Heart left ventricle (tissue), 16 donors: ENCODE data around the gene HOXC11. TPM values are rescaled to one million over a fixed set of nuclear protein-coding genes. Genes with fewer than 3 reads are reported as not detected.

ENCODE experiments used
- ATAC-seq, 4 donors: fragments of 200-7000 bp; cut with Tn5 transposase; one replicate each; pipeline ENCODE4 v1.9.1; 2020 to 2022; ENCODE audit warnings: moderate library complexity in 4 of 4, mild to moderate bottlenecking in 3 of 4, moderate number of reproducible peaks in 1 of 4
- DNase-seq, 5 donors: peaks; one replicate each; pipeline ENCODE4 v3.0.0-alpha.2; 2020
- H3K27ac ChIP-seq, 12 donors: fragments of 200-600 bp; sonication (generic) in 4 of 12; one replicate each; pipeline versions ENCODE4 v1.5.0 to v1.8.0; 2016 to 2022; ENCODE audit warnings: mild to moderate bottlenecking in 2 of 12
- H3K27me3 ChIP-seq, 9 donors: fragments of 200-600 bp; sonication (generic) in 2 of 9; one replicate each; pipeline versions ENCODE4 v1.5.1 to v1.8.0; 2016 to 2022; ENCODE audit warnings: mild to moderate bottlenecking in 3 of 9
- H3K36me3 ChIP-seq, 9 donors: fragments of 200-600 bp; sonication (generic) in 2 of 9; one replicate each; pipeline versions ENCODE4 v1.5.0 to v1.8.0; 2018 to 2022; ENCODE audit warnings: mild to moderate bottlenecking in 2 of 9
- H3K4me1 ChIP-seq, 12 donors: fragments of 200-600 bp; sonication (generic) in 4 of 12; one replicate each; pipeline versions ENCODE4 v1.5.0 to v1.8.0; 2016 to 2022; ENCODE audit warnings: mild to moderate bottlenecking in 3 of 12
- H3K4me3 ChIP-seq, 12 donors: fragments of 200-600 bp; sonication (generic) in 4 of 12; one replicate each; pipeline versions ENCODE4 v1.5.0 to v1.8.0; 2017 to 2022; ENCODE audit warnings: mild to moderate bottlenecking in 9 of 12, moderate library complexity in 4 of 12
- H3K9me3 ChIP-seq, 12 donors: fragments of 200-600 bp; sonication (generic) in 4 of 12; one replicate each; pipeline versions ENCODE4 v1.5.0 to v1.8.0; 2016 to 2022; ENCODE audit warnings: mild to moderate bottlenecking in 1 of 12
- CTCF ChIP-seq, 12 donors: fragments of 200-600 bp; sonication (generic) in 4 of 12; IDR thresholded peaks; one replicate each; pipeline versions ENCODE4 v1.5.0 to v1.8.0; 2018 to 2022; ENCODE audit warnings: antibody characterized with exemption in 12 of 12, mild to moderate bottlenecking in 5 of 12
- POLR2A ChIP-seq, 2 donors: fragments of 450-650 bp; IDR thresholded peaks; one replicate each; pipeline ENCODE4 v1.6.1; 2017; ENCODE audit warnings: antibody characterized with exemption in 2 of 2, mild to moderate bottlenecking in 2 of 2, moderate library complexity in 2 of 2
- WGBS, 4 donors: extraction: QIAGEN DNeasy Blood & Tissue Kit in 2 of 4; methylation state at CpG; one replicate each; pipeline versions ENCODE4 v1.1.5 to v1.1.7; 2013 to 2018; 5-methylcytosine and 5-hydroxymethylcytosine counted together
- intact Hi-C, 10 donors: fragments of 100-400 bp; cut with DNase I; formaldehyde crosslinking; loops; one replicate each; pipeline versions ENCODE4 v1.11.1 to v1.14.2; 2022
- polyA plus RNA-seq, 2 donors: library from polyadenylated mRNA; stranded (reverse); fragments of 200-250 nt; gene quantifications; one replicate each; pipeline ENCODE4 v1.2.3, GENCODE V29; 2013
- total RNA-seq, 9 donors: library from RNA; depleted of rRNA in 2 of 9; stranded (reverse); fragments of >200 nt in 2 of 9; fragmentation: NEBNext Ultra II Directional in 3 of 9; extraction: Animal tissue kit (Norgen Biotek cat#: 25700) in 3 of 9; gene quantifications; one replicate each; pipeline versions ENCODE4 v1.1.0 to v1.2.4, GENCODE V29; 2016 to 2023
- donor health status: ischemic (EF 13 %, LVEDD 7.1; RV severe dilation, severe dysfunction).
- donor health status: healthy with polysubstance abuse.
- donor health status: DM: no; HTN: yes; CAD: no.
- donor health status: DM: no; HTN: no; CAD: no.
- donor health status: ischemic (EF 25% LVEDD 6.9; RV normal size, moderate dysfunction).
- donor health status: ischemic (EF 25% LVEDD 5.7; RV mildly dilated, moderate dysfunction).
- donor health status: healthy.
- donor health status: DM: yes; HTN: yes; CAD: no.
- donor health status: ischemic (EF 35%, LVEDD 5.7; RV mildly dilated, moderate dysfunction).
- donor health status: nonischemic (EF 11% LVEDD 7.7; RV severe dilation, severe dysfunction).
- donor health status: DM: yes; HTN: yes; CAD: no.
- donor health status: PGD.
- donor health status: ischemic (EF 29% LVEDD 5.4; RV normal size, mild dysfunction).
- donor health status: nonischemic (EF 23%, LVEDD 6.1; RV moderate dilation, normal function).

Gene HOXC11
- total and polyA plus RNA-seq, 11 donors: not detected

DNA sequence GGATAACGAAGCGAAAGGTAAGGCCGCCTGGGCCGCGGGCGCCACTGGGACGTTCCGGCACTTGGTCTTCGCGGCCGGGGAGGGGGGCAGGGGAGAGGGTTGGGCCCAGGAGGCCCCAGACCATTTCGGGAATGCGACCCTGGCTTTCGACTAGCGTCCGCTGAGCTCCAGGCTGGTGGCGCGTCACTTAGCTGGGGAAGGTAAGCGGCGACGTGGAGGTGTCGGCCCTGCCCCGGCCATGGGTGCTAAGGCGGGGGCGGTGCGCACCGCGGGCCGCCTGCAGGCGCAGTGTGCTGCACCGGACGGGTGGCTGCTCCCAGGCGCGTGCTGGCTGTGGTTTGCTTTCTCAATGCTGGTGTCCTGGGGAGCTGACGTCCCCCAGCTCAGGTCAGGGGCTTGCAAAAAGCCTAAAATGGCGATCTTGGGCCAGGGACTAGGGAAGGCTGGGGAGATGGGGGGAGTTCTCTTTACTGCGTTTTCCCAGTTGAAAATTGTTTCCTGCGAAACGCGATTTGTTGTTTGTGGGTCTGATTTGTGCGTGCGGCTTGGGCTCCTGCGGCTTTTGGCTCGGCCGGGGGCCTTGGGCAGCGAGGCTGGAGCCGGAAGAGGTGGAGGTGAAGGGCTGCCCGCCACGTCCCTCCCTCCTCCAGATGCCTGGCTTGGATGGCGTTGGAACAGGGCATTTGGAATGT, 13.2 kb downstream of the HOXC11 start:
- peaks cover 68 to 100% (median 98%) of the 10 kb centered on the region in 9 donors for H3K27me3 ChIP-seq
- H3K36me3 ChIP-seq: no peaks in the 10 kb centered on the region
- H3K27ac ChIP-seq: no peak overlapping the region
- no peak for TF ChIP-seq CTCF (IDR thresholded peaks at IDR 0.05)
- no peak for TF ChIP-seq POLR2A (IDR thresholded peaks at IDR 0.05)
- no peaks in the 10 kb centered on the region for H3K9me3 ChIP-seq
- DNase-seq (peak in 1 of 5 donors; percentile 19), ATAC-seq (peak in 1 of 4 donors; percentile 25)
- WGBS, 4 donors: 2 to 4% (median 3%) methylated on average over 30 to 50 of the region's 50 CpGs
- H3K4me1 ChIP-seq: peaks cover 0 to 27% (median 13%) of the 10 kb centered on the region in 12 donors
- H3K4me3 ChIP-seq: peak overlapping the region in 1 of 12 donors; percentile 15
- intact Hi-C loops: loop anchor here in 1 of 10 donors (5.0 kb wide), 1 partner anchor 209 kb away; no protein-coding TSS in a partner anchor

DNA sequence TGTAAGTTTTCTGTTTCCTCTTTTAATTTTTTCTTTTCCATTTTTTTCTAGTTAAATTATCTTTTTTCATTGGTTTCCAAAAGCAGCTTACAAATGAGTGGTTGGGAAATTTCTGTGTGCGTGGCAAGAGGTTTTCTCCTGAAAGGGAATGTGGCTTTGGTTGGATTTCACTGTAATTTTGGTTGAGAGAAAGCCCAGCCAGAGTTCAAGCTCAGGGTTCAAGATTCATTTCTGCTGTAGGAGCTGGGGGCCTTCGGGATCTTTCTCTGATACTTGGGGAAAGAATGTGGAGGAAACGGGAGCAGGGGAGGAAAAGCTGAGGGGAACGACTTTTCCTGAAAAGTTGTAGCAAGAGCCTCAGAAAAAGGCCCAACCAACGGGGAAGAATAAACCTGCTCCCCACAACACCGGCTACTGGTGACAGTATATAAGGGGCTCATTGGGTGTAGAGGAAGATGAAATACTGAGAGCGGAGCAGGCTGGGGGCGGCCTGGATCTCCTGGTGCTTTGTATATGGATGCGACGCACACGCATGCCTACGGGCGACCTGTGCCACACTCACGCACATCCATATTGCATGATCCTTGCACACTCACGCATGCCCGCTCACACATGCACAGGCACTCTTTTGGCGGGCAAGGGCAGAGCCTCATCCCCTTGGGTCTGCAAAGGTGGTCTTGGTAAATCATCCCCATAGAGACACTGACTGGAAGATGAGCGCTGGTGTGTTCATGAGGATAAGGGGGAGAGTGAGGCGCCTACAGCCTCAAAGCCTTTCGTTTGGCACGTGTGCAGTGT, 14.0 kb downstream of the HOXC11 start:
- intact Hi-C loops: loop anchor here in 1 of 10 donors (5.0 kb wide), 1 partner anchor 210 kb away; no protein-coding TSS in a partner anchor
- Histone ChIP-seq H3K27ac (no peak overlapping the region), H3K27me3 (peaks cover 72 to 100% (median 98%) of the 10 kb centered on the region in 9 donors), H3K36me3 (no peaks in the 10 kb centered on the region), H3K4me1 (peaks cover 0 to 27% (median 13%) of the 10 kb centered on the region in 12 donors), H3K4me3 (no peak overlapping the region), H3K9me3 (no peaks in the 10 kb centered on the region)
- WGBS, 4 donors: 14 to 20% (median 16%) methylated on average over 21 of the region's 21 CpGs
- TF ChIP-seq CTCF (IDR thresholded peaks at IDR 0.05) (no peak), POLR2A (IDR thresholded peaks at IDR 0.05) (no peak)
- ATAC-seq (no peak), DNase-seq (no peak)

GRCh38 chr12:53987787-53988230, 14.9 kb downstream of the HOXC11 start:
- no peaks in the 10 kb centered on the region for H3K36me3 ChIP-seq
- ATAC-seq (no peak), DNase-seq (no peak)
- no peak overlapping the region for H3K27ac ChIP-seq
- H3K4me1 ChIP-seq: peaks cover 0 to 27% (median 13%) of the 10 kb centered on the region in 12 donors
- WGBS, 4 donors: 9 to 18% (median 12%) methylated on average over 4 of the region's 4 CpGs
- no peak overlapping the region for H3K4me3 ChIP-seq
- no peaks in the 10 kb centered on the region for H3K9me3 ChIP-seq
- TF ChIP-seq CTCF (IDR thresholded peaks at IDR 0.05) (no peak), POLR2A (IDR thresholded peaks at IDR 0.05) (no peak)
- peaks cover 75 to 100% (median 98%) of the 10 kb centered on the region in 9 donors for H3K27me3 ChIP-seq
- intact Hi-C loops: loop anchor here in 1 of 10 donors (5.0 kb wide), 1 partner anchor 211 kb away; no protein-coding TSS in a partner anchor
